Hepatocyte (in vitro differentiated cells): ENCODE measurements around the gene KCNK1. TPM values are rescaled to one million over a fixed set of nuclear protein-coding genes. Genes with fewer than 3 reads are reported as not detected.
A peak's percentile ranks its signal among the peaks of the same experiment; 100 is the strongest.

Experiments used
- DNase-seq: peaks from one replicate; pipeline ENCODE4 v3.0.0-alpha.2; 2016; ENCODE audit warnings: low spot score
- H2AFZ ChIP-seq: fragments of 200-600 bp; sonication (generic); 2 replicates; pipeline ENCODE4 v1.6.0; 2016; ENCODE audit warnings: antibody characterized with exemption, mild to moderate bottlenecking
- H3K27ac ChIP-seq: fragments of 200-600 bp; sonication (generic); 2 replicates; pipeline ENCODE4 v1.5.1; 2016; ENCODE audit warnings: mild to moderate bottlenecking
- H3K27me3 ChIP-seq: fragments of 200-600 bp; sonication (generic); 2 replicates; pipeline ENCODE4 v1.6.1; 2016
- H3K36me3 ChIP-seq: fragments of 200-600 bp; sonication (generic); replicated peaks from 2 replicates; pipeline ENCODE4 v1.5.1; 2016; ENCODE audit warnings: low read depth; ENCODE audit not compliant: insufficient read depth
- H3K4me1 ChIP-seq: fragments of 200-600 bp; sonication (generic); 2 replicates; pipeline ENCODE4 v1.5.1; 2016; ENCODE audit warnings: mild to moderate bottlenecking, moderate library complexity; ENCODE audit not compliant: insufficient read depth
- H3K4me2 ChIP-seq: fragments of 200-600 bp; sonication (generic); 2 replicates; pipeline ENCODE4 v1.6.0; 2016
- H3K4me3 ChIP-seq: fragments of 200-600 bp; sonication (generic); 2 replicates; pipeline ENCODE4 v1.5.1; 2016; ENCODE audit warnings: mild to moderate bottlenecking
- H3K79me2 ChIP-seq: fragments of 200-600 bp; sonication (generic); 2 replicates; pipeline ENCODE4 v1.6.0; 2017; ENCODE audit warnings: mild to moderate bottlenecking
- H3K9me2 ChIP-seq: fragments of 200-600 bp; sonication (generic); replicated peaks from 2 replicates; pipeline ENCODE4 v1.6.0; 2017; ENCODE audit warnings: mild to moderate bottlenecking; ENCODE audit not compliant: insufficient read depth
- H3K9me3 ChIP-seq: fragments of 200-600 bp; sonication (generic); 2 replicates; pipeline ENCODE4 v1.5.1; 2016; ENCODE audit warnings: low read depth, mild to moderate bottlenecking
- H4K20me1 ChIP-seq: fragments of 200-600 bp; sonication (generic); 2 replicates; pipeline ENCODE4 v1.6.0; 2016; ENCODE audit warnings: mild to moderate bottlenecking; ENCODE audit not compliant: insufficient read depth, poor library complexity, severe bottlenecking
- EZH2 ChIP-seq: fragments of 200-600 bp; sonication (generic); IDR thresholded peaks from 2 replicates; pipeline ENCODE4 v1.6.1; 2016; ENCODE audit warnings: antibody characterized with exemption, mild to moderate bottlenecking, borderline replicate concordance
- EZH2phosphoT487 ChIP-seq: fragments of 200-600 bp; sonication (generic); IDR thresholded peaks from one replicate; pipeline ENCODE4 v1.6.1; 2018; ENCODE audit warnings: antibody characterized with exemption, mild to moderate bottlenecking, low read depth, moderate library complexity; ENCODE audit not compliant: unreplicated experiment, severe bottlenecking
- WGBS: methylation state at CpG from one replicate; pipeline ENCODE4 v1.1.6; 2016; ENCODE audit warnings: low lambda C conversion rate; ENCODE audit errors: missing lambda C conversion rate; 5-methylcytosine and 5-hydroxymethylcytosine counted together
- polyA plus RNA-seq: library from polyadenylated mRNA; unstranded; fragments of >200 nt; fragmentation: Nextera tagmentation; extraction: Ambion mirVana; gene quantifications from 2 replicates; pipeline ENCODE4 v1.2.1, GENCODE V29; 2016
- total RNA-seq: library from RNA; depleted of rRNA; stranded (reverse); fragments of >200 nt; gene quantifications from 2 replicates; pipeline ENCODE4 v1.2.3, GENCODE V29; 2014
- TF ChIP-seq, protein P1 (sequence below): fragments of 200-600 bp; sonication (generic); IDR thresholded peaks from 2 replicates; pipeline ENCODE4 v1.5.1; 2016; ENCODE audit warnings: antibody characterized with exemption, mild to moderate bottlenecking; ENCODE audit not compliant: poor library complexity

Gene KCNK1
- total and polyA plus RNA-seq, 2 experiments from 2014 or later: 21.4 to 25.9 TPM

DNA sequence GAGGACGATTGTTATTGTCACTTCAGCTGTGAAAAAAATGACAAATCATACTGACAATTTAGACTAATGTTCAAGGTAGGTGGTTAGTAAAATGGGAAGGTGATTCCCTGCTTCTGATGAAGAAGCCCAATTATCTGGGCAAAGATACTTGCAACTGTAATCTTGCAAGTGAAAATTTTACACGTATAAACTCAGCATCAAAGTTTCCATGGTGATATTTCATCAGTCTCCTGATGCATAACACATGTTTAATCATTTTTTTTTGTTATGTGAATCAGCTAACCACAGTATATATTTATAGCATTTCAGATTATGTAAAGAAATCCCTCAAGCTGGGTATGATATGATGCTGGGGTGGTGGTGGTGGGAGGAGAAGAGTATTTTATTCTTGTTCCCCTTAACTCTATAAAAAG is 16.4 kb upstream of the KCNK1 start:
- no peaks in the 10 kb centered on the region for H3K27me3 ChIP-seq
- no peaks in the 10 kb centered on the region for H3K9me2 ChIP-seq
- H2AFZ ChIP-seq: no peak overlapping the region
- no peak for DNase-seq
- no peak overlapping the region for H3K27ac ChIP-seq
- H3K4me1 ChIP-seq: no peaks in the 10 kb centered on the region
- H4K20me1 ChIP-seq: no peaks in the 10 kb centered on the region
- H3K4me3 ChIP-seq: no peak overlapping the region
- no peak overlapping the region for H3K4me2 ChIP-seq
- 78% methylated on average over 2 of the region's 2 CpGs for WGBS
- no peaks in the 10 kb centered on the region for H3K79me2 ChIP-seq
- TF ChIP-seq, protein P1, sequence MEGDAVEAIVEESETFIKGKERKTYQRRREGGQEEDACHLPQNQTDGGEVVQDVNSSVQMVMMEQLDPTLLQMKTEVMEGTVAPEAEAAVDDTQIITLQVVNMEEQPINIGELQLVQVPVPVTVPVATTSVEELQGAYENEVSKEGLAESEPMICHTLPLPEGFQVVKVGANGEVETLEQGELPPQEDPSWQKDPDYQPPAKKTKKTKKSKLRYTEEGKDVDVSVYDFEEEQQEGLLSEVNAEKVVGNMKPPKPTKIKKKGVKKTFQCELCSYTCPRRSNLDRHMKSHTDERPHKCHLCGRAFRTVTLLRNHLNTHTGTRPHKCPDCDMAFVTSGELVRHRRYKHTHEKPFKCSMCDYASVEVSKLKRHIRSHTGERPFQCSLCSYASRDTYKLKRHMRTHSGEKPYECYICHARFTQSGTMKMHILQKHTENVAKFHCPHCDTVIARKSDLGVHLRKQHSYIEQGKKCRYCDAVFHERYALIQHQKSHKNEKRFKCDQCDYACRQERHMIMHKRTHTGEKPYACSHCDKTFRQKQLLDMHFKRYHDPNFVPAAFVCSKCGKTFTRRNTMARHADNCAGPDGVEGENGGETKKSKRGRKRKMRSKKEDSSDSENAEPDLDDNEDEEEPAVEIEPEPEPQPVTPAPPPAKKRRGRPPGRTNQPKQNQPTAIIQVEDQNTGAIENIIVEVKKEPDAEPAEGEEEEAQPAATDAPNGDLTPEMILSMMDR: no peak
- TF ChIP-seq EZH2: no peak
- TF ChIP-seq EZH2phosphoT487: no peak
- no peaks in the 10 kb centered on the region for H3K36me3 ChIP-seq
- H3K9me3 ChIP-seq: no peaks in the 10 kb centered on the region

GRCh38 chr1:233598891-233599541 is 14.9 kb upstream of the KCNK1 start:
- H3K4me1 ChIP-seq: no peaks in the 10 kb centered on the region
- H3K79me2 ChIP-seq: no peaks in the 10 kb centered on the region
- peak overlapping the region; percentile 9 for H3K27ac ChIP-seq
- H4K20me1 ChIP-seq: no peaks in the 10 kb centered on the region
- 48% methylated on average over 8 of the region's 8 CpGs for WGBS
- H3K9me3 ChIP-seq: no peaks in the 10 kb centered on the region
- no peaks in the 10 kb centered on the region for H3K27me3 ChIP-seq
- H3K36me3 ChIP-seq: no peaks in the 10 kb centered on the region
- no peak overlapping the region for H3K4me3 ChIP-seq
- no peaks in the 10 kb centered on the region for H3K9me2 ChIP-seq
- H2AFZ ChIP-seq: no peak overlapping the region
- TF ChIP-seq, protein P1: no peak
- TF ChIP-seq EZH2phosphoT487 (no peak), EZH2 (no peak)
- no peak for DNase-seq
- H3K4me2 ChIP-seq: peak overlapping the region; percentile 25

- H3K4me3 ChIP-seq: no peak overlapping the region
- no peak for TF ChIP-seq EZH2phosphoT487
- TF ChIP-seq, protein P1: no peak
- TF ChIP-seq EZH2: no peak
- no peak for DNase-seq
- no peak overlapping the region for H3K27ac ChIP-seq
- no peaks in the 10 kb centered on the region for H4K20me1 ChIP-seq
- H2AFZ ChIP-seq: no peak overlapping the region
- no peaks in the 10 kb centered on the region for H3K36me3 ChIP-seq
- no peaks in the 10 kb centered on the region for H3K9me2 ChIP-seq
- WGBS: 75% methylated on average over 5 of the region's 5 CpGs
- H3K27me3 ChIP-seq: no peaks in the 10 kb centered on the region
- H3K4me2 ChIP-seq: peak overlapping the region; percentile 25
- no peaks in the 10 kb centered on the region for H3K9me3 ChIP-seq
- no peaks in the 10 kb centered on the region for H3K4me1 ChIP-seq
- H3K79me2 ChIP-seq: no peaks in the 10 kb centered on the region
These were observed 14.3 kb upstream of the KCNK1 start for GRCh38 chr1:233599542-233600073.
